HCT116 (cell line): ENCODE results near the gene ARHGDIA. TPM values are rescaled to one million over a fixed set of nuclear protein-coding genes. Genes with fewer than 3 reads are reported as not detected.

Source experiments
- ATAC-seq: fragments of 200-7000 bp; cut with Tn5 transposase; 2 replicates; pipeline ENCODE4 v1.9.1; 2020; ENCODE audit warnings: mild to moderate bottlenecking, moderate library complexity
- BruUV-seq: library from RNA; stranded (reverse); fragments of 400-500 nt; replicated peaks from 2 replicates; lab custom pipeline; 2021; lab: Mats Ljungman, UMichigan
- CTCF ChIA-PET: fragments of 300-600 bp; sonication (Branson Sonifier 250); formaldehyde crosslinking; loops from one replicate; lab custom pipeline; 2021; ENCODE audit warnings: antibody characterized with exemption; lab: Charles Lee
- POLR2A ChIA-PET: fragments of 300-600, 350-600 bp; sonication (Branson Sonifier 250); formaldehyde crosslinking; loops from one replicate; lab custom pipeline; 2021; ENCODE audit warnings: antibody characterized with exemption; lab: Charles Lee
- RAD21 ChIA-PET, 2 experiments: fragments of 300-600 bp; sonication (Branson Sonifier 250); formaldehyde crosslinking; loops; one replicate each; lab custom pipeline; 2023; ENCODE audit warnings: low total read pairs in 2 of 2; ENCODE audit not compliant: uncharacterized antibody in 2 of 2, unreplicated experiment in 2 of 2, low non-redundant PET in 1 of 2; lab: Charles Lee
- DNase-seq: peaks from one replicate; pipeline ENCODE4 v3.0.0-alpha.2; 2010; ENCODE audit warnings: low read depth, low spot score
- H2AFZ ChIP-seq: fragments of 200-600 bp; shearing (Covaris generic), sonication (generic); 2 replicates; pipeline ENCODE4 v1.6.1; 2017; ENCODE audit warnings: low read depth, mixed run types, mixed read lengths, antibody characterized with exemption, low read length; ENCODE audit not compliant: poor library complexity, severe bottlenecking
- H3K27ac ChIP-seq: 2 replicates; pipeline ENCODE4 v1.5.1; 2012; ENCODE audit warnings: low read depth, low read length
- H3K27me3 ChIP-seq: fragments of 200-600 bp; sonication (generic); 2 replicates; pipeline ENCODE4 v1.6.1; 2016; ENCODE audit warnings: mixed run types, low read length, mixed read lengths; ENCODE audit not compliant: insufficient read depth
- H3K36me3 ChIP-seq, 2 experiments: fragments of 200-500 bp in 1 of 2; fragments of 200-600 bp in 1 of 2; sonication (Bioruptor generic) in 1 of 2; sonication (generic) in 1 of 2; 2 replicates each; pipeline versions ENCODE4 v1.5.1 to v1.6.1; 2014 to 2016; ENCODE audit warnings: low read length in 2 of 2, inconsistent platforms in 1 of 2, mixed read lengths in 1 of 2, mixed run types in 1 of 2; ENCODE audit not compliant: insufficient read depth in 2 of 2, control insufficient read depth in 1 of 2
- H3K4me1 ChIP-seq, 2 experiments: fragments of 200-600 bp in 1 of 2; sonication (generic) in 1 of 2; 2 replicates each; pipeline versions ENCODE4 v1.5.1 to v1.6.1; 2012 to 2017; ENCODE audit warnings: low read length in 2 of 2, inconsistent platforms in 1 of 2, mild to moderate bottlenecking in 1 of 2, mixed read lengths in 1 of 2, mixed run types in 1 of 2, moderate library complexity in 1 of 2; ENCODE audit not compliant: insufficient read depth in 2 of 2, control insufficient read depth in 1 of 2
- H3K4me2 ChIP-seq: fragments of 200-600 bp; sonication (generic); 2 replicates; pipeline ENCODE4 v1.6.1; 2017; ENCODE audit warnings: mixed run types, low read length, mixed read lengths
- H3K4me3 ChIP-seq, 2 experiments: fragments of 200-600 bp in 1 of 2; sonication (generic) in 1 of 2; replicated peaks in 1 of 2; 2 replicates each; pipeline ENCODE4 v1.5.1; 2011 to 2016; ENCODE audit warnings: low read length in 2 of 2, control low read depth in 1 of 2, low read depth in 1 of 2, mild to moderate bottlenecking in 1 of 2, mixed read lengths in 1 of 2, mixed run types in 1 of 2
- H3K79me2 ChIP-seq: fragments of 200-600 bp; sonication (generic); 2 replicates; pipeline ENCODE4 v1.6.1; 2017; ENCODE audit warnings: mild to moderate bottlenecking, mixed run types, low read length, moderate library complexity, mixed read lengths; ENCODE audit not compliant: insufficient read depth
- H3K9ac ChIP-seq: fragments of 200-600 bp; sonication (generic); 2 replicates; pipeline ENCODE4 v1.6.1; 2016; ENCODE audit warnings: low read length, mixed read lengths
- H3K9me2 ChIP-seq: fragments of 200-600 bp; sonication (generic), shearing (Covaris generic); 2 replicates; pipeline ENCODE4 v1.6.1; 2017; ENCODE audit warnings: mixed run types, mild to moderate bottlenecking, moderate library complexity; ENCODE audit not compliant: insufficient read depth
- H3K9me3 ChIP-seq, 2 experiments: fragments of 200-500 bp in 1 of 2; fragments of 200-600 bp in 1 of 2; sonication (Bioruptor generic) in 1 of 2; sonication (generic) in 1 of 2; 2 replicates each; pipeline ENCODE4 v1.6.1; 2014 to 2017; ENCODE audit warnings: low read length in 2 of 2, mixed read lengths in 2 of 2, inconsistent platforms in 1 of 2, low read depth in 1 of 2, mild to moderate bottlenecking in 1 of 2, mixed run types in 1 of 2, moderate library complexity in 1 of 2; ENCODE audit not compliant: control insufficient read depth in 1 of 2, insufficient read depth in 1 of 2
- H4K20me1 ChIP-seq: fragments of 200-600 bp; sonication (generic), shearing (Covaris generic); 2 replicates; pipeline ENCODE4 v1.6.1; 2017; ENCODE audit warnings: mixed run types, mild to moderate bottlenecking, moderate library complexity; ENCODE audit not compliant: insufficient read depth
- ATF3 ChIP-seq: IDR thresholded peaks from 2 replicates; pipeline ENCODE4 v1.6.1; 2012
- CBX3 ChIP-seq: IDR thresholded peaks from 2 replicates; pipeline ENCODE4 v1.6.1; 2012; ENCODE audit warnings: low read depth
- CTCF ChIP-seq, 3 experiments: fragments of 200-600 bp in 1 of 3; sonication (generic) in 1 of 3; IDR thresholded peaks in 2 of 3; conservative IDR thresholded peaks in 1 of 3; 2 replicates each; pipeline ENCODE4 v1.5.1; 2012 to 2017; ENCODE audit warnings: low read depth in 2 of 3, low read length in 2 of 3, antibody characterized with exemption in 1 of 3, borderline replicate concordance in 1 of 3, control low read depth in 1 of 3, mild to moderate bottlenecking in 1 of 3, mixed read lengths in 1 of 3, mixed run types in 1 of 3, moderate library complexity in 1 of 3; ENCODE audit not compliant: insufficient read depth in 1 of 3
- EGR1 ChIP-seq: IDR thresholded peaks from 2 replicates; pipeline ENCODE4 v1.6.1; 2012; ENCODE audit warnings: low read depth
- ELF1 ChIP-seq: IDR thresholded peaks from 2 replicates; pipeline ENCODE4 v1.6.1; 2012; ENCODE audit warnings: low read depth, borderline replicate concordance
- EZH2 ChIP-seq: fragments of 200-600 bp; sonication (generic); IDR thresholded peaks from 2 replicates; pipeline ENCODE4 v1.6.1; 2017; ENCODE audit warnings: antibody characterized with exemption, mixed run types
- EZH2phosphoT487 ChIP-seq: fragments of 200-600 bp; IDR thresholded peaks from 2 replicates; pipeline ENCODE4 v1.6.1; 2018; ENCODE audit warnings: antibody characterized with exemption, borderline replicate concordance
- FOSL1 ChIP-seq: IDR thresholded peaks from 2 replicates; pipeline ENCODE4 v1.6.1; 2012; ENCODE audit warnings: low read depth
- JUND ChIP-seq: IDR thresholded peaks from 2 replicates; pipeline ENCODE4 v1.6.1; 2012
- MAX ChIP-seq: IDR thresholded peaks from 2 replicates; pipeline ENCODE4 v1.6.1; 2012
- POLR2A ChIP-seq: IDR thresholded peaks from 2 replicates; pipeline ENCODE4 v1.7.0; 2011; ENCODE audit warnings: borderline replicate concordance; ENCODE audit not compliant: insufficient read depth, insufficient read length; ENCODE audit errors: extremely low read depth
- POLR2AphosphoS5 ChIP-seq: IDR thresholded peaks from 2 replicates; pipeline ENCODE4 v1.6.1; 2011; ENCODE audit warnings: mild to moderate bottlenecking, low read depth, low read length, moderate library complexity
- REST ChIP-seq: IDR thresholded peaks from 2 replicates; pipeline ENCODE4 v1.6.1; 2012; ENCODE audit warnings: low read depth
- SIN3A ChIP-seq: IDR thresholded peaks from 2 replicates; pipeline ENCODE4 v1.6.1; 2012; ENCODE audit warnings: low read depth
- SRF ChIP-seq: IDR thresholded peaks from 2 replicates; pipeline ENCODE4 v1.6.1; 2012; ENCODE audit warnings: low read depth
- TCF7L2 ChIP-seq: IDR thresholded peaks from 2 replicates; pipeline ENCODE4 v1.7.0; 2011; ENCODE audit warnings: borderline replicate concordance, inconsistent platforms; ENCODE audit not compliant: insufficient read depth, insufficient read length; ENCODE audit errors: extremely low read depth
- YY1 ChIP-seq: IDR thresholded peaks from 2 replicates; pipeline ENCODE4 v1.6.1; 2011; ENCODE audit warnings: low read length, low read depth, moderate library complexity, mild to moderate bottlenecking; ENCODE audit not compliant: insufficient replicate concordance; ENCODE audit errors: extremely low read depth
- ZFX ChIP-seq: fragments of 450-650 bp; IDR thresholded peaks from 2 replicates; pipeline ENCODE4 v1.6.1; 2017
- ZNF274 ChIP-seq: fragments of 200-500 bp; sonication (Bioruptor generic); IDR thresholded peaks from 2 replicates; pipeline ENCODE4 v1.6.1; 2014; ENCODE audit warnings: mild to moderate bottlenecking, low read depth, low read length, inconsistent platforms
- intact Hi-C: fragments of 100-400 bp; cut with micrococcal nuclease; formaldehyde crosslinking; loops from 2 replicates; pipeline ENCODE4 v1.10.0; 2022
- total RNA-seq: library from RNA; stranded (reverse); gene quantifications from one replicate; pipeline ENCODE4 v1.2.1, GENCODE V29; 2021; ENCODE audit not compliant: unreplicated experiment

Gene ARHGDIA
- total RNA-seq, 1 experiment from 2014 or later, result 554 TPM

GRCh38 chr17:81833160-81833920, 37.8 kb downstream of the ARHGDIA start, which contains the start of gene MCRIP1:
Gene MCRIP1 (minus strand): TSS chr17:81833291. CDS start chr17:81824506, 8,785 bp downstream.
- H3K36me3 ChIP-seq, result 0 out of 4 replicates have a peak, but pooled peaks cover 0 to 7% of the 10 kb centered on the region in 2 experiments
- H3K9me3 ChIP-seq, result no peaks in the 10 kb centered on the region
- RAD21 ChIA-PET, result interaction anchor here in 1 of 2 experiments (1.4 kb wide), 1 partner anchor 98 kb away, joined by 4 read pairs; no protein-coding TSS in a partner anchor
- intact Hi-C loops, result loop anchor here (2.0 kb wide), 1 partner anchor 27 kb away; the partner anchor contains the start of gene P4HB
- peaks cover 17 to 32% of the 10 kb centered on the region in 2 experiments for H3K4me1 ChIP-seq
- ATAC-seq (peak; percentile 89), DNase-seq (peak; percentile 91)
- POLR2A ChIA-PET, result interaction anchor here (0.6 to 1.9 kb wide), 12 partner anchors 8 to 127 kb away, joined by 3 to 8 read pairs (median 3); no protein-coding TSS in a partner anchor
- H4K20me1 ChIP-seq, result no peaks in the 10 kb centered on the region
- peak within 1 kb of the TSS; percentile 98 for H3K9ac ChIP-seq
- H3K27me3 ChIP-seq, result no peaks in the 10 kb centered on the region
- H3K79me2 ChIP-seq, result peaks cover 15% of the 10 kb centered on the region
- H2AFZ ChIP-seq, result no peak within 1 kb of the TSS
- no peaks in the 10 kb centered on the region for H3K9me2 ChIP-seq
- peak within 1 kb of the TSS; percentile 98 for H3K4me2 ChIP-seq
- CTCF ChIA-PET, result interaction anchor here (2.1 kb wide), 1 partner anchor 11 kb away, joined by 10 read pairs; no protein-coding TSS in a partner anchor
- peak within 1 kb of the TSS; percentile 87 to 98 for H3K4me3 ChIP-seq
- H3K27ac ChIP-seq, result peak within 1 kb of the TSS; percentile 93
- no TSS peak for BruUV-seq
- TF ChIP-seq TCF7L2 (no peak), POLR2AphosphoS5 (peak; percentile 74), CTCF (IDR thresholded peaks at IDR 0.05 in 2 of 3, conservative IDR thresholded peaks at IDR 0.05 in 1 of 3; ENCODE audit: borderline replicate concordance in 1 of 3, insufficient read depth in 1 of 3, low read depth in 2 of 3, low read length in 2 of 3) (no peak), EZH2 (no peak), MAX (peak; percentile 89), FOSL1 (no peak), ZNF274 (no peak), POLR2A (peak; percentile 88), EGR1 (peak; percentile 96), REST (no peak), CBX3 (no peak), ATF3 (no peak), ZFX (peak; percentile 70; the same call in 1 of the 2 replicates), SIN3A (peak; percentile 93; the same call in 1 of the 2 replicates), EZH2phosphoT487 (no peak), SRF (no peak), YY1 (peak; percentile 23), JUND (no peak), ELF1 (no peak)
